Cardiac muscle cell (in vitro differentiated cells and primary cell): ENCODE data around the gene RAD23B. TPM values are rescaled to one million over a fixed set of nuclear protein-coding genes. Genes with fewer than 3 reads are reported as not detected.

Experiments
- DNase-seq, 2 donors: peaks; one replicate each; pipeline versions ENCODE4 v3.0.0 to v3.0.0-alpha.2; 2010 to 2017; ENCODE audit warnings: low read depth in 1 of 2, low spot score in 1 of 2
- H3K27ac ChIP-seq: fragments of 200-600 bp; sonication (generic); 2 replicates; pipeline ENCODE4 v1.5.1; 2016
- H3K27me3 ChIP-seq: fragments of 200-600 bp; sonication (generic); 2 replicates; pipeline ENCODE4 v1.6.0; 2016; ENCODE audit warnings: control low read depth
- H3K36me3 ChIP-seq: fragments of 200-600 bp; sonication (generic); 2 replicates; pipeline ENCODE4 v1.5.1; 2016; ENCODE audit warnings: control low read depth
- H3K4me1 ChIP-seq: fragments of 200-600 bp; sonication (generic); 2 replicates; pipeline ENCODE4 v1.8.1; 2017; ENCODE audit warnings: low read depth, mild to moderate bottlenecking, mixed run types
- H3K4me3 ChIP-seq: fragments of 200-600 bp; sonication (generic); 2 replicates; pipeline ENCODE4 v1.5.1; 2016; ENCODE audit warnings: mild to moderate bottlenecking
- H3K9me3 ChIP-seq: fragments of 200-600 bp; sonication (generic); 2 replicates; pipeline ENCODE4 v1.5.1; 2017; ENCODE audit warnings: low read depth, mild to moderate bottlenecking, control low read depth
- CTCF ChIP-seq: IDR thresholded peaks from 2 replicates; pipeline ENCODE4 v1.5.1; 2012; ENCODE audit warnings: low read depth, mild to moderate bottlenecking, low read length
- polyA plus RNA-seq: library from polyadenylated mRNA; unstranded; fragments of >200 nt; fragmentation: Nextera tagmentation; extraction: Ambion mirVana; gene quantifications from 2 replicates; pipeline ENCODE4 v1.2.1, GENCODE V29; 2016
- total RNA-seq: library from RNA; depleted of rRNA; stranded (reverse); fragments of >200 nt; gene quantifications from 2 replicates; pipeline ENCODE4 v1.2.3, GENCODE V29; 2016

Gene RAD23B
- total and polyA plus RNA-seq, 2 experiments from 2014 or later, result 11.7 to 88.5 TPM

GRCh38 chr9:107263289-107263688, 19.8 kb upstream of the RAD23B start:
- Histone ChIP-seq H3K9me3 (no peaks in the 10 kb centered on the region), H3K27me3 (no peaks in the 10 kb centered on the region), H3K27ac (no peak overlapping the region), H3K36me3 (no peaks in the 10 kb centered on the region), H3K4me1 (no peaks in the 10 kb centered on the region), H3K4me3 (no peak overlapping the region)
- TF ChIP-seq CTCF, result no peak
- DNase-seq, result no peak

GRCh38 chr9:107266624-107267368, 16.3 kb upstream of the RAD23B start:
- H3K4me1 ChIP-seq, result no peaks in the 10 kb centered on the region
- no peak overlapping the region for H3K4me3 ChIP-seq
- no peaks in the 10 kb centered on the region for H3K9me3 ChIP-seq
- DNase-seq, result no peak
- H3K27me3 ChIP-seq, result no peaks in the 10 kb centered on the region
- TF ChIP-seq CTCF, result no peak
- H3K27ac ChIP-seq, result no peak overlapping the region
- no peaks in the 10 kb centered on the region for H3K36me3 ChIP-seq

- no peak for DNase-seq
- H3K36me3 ChIP-seq, result no peaks in the 10 kb centered on the region
- H3K9me3 ChIP-seq, result no peaks in the 10 kb centered on the region
- no peaks in the 10 kb centered on the region for H3K27me3 ChIP-seq
- no peak for TF ChIP-seq CTCF
- H3K27ac ChIP-seq, result no peak overlapping the region
- no peak overlapping the region for H3K4me3 ChIP-seq
- H3K4me1 ChIP-seq, result no peaks in the 10 kb centered on the region
Measured at GRCh38 chr9:107268560-107268959, 14.5 kb upstream of the RAD23B start.

- no peak for TF ChIP-seq CTCF
- DNase-seq, result no peak
- H3K36me3 ChIP-seq, result no peaks in the 10 kb centered on the region
- no peaks in the 10 kb centered on the region for H3K4me1 ChIP-seq
- no peak overlapping the region for H3K4me3 ChIP-seq
- no peaks in the 10 kb centered on the region for H3K27me3 ChIP-seq
- no peaks in the 10 kb centered on the region for H3K9me3 ChIP-seq
- no peak overlapping the region for H3K27ac ChIP-seq
Measured at GRCh38 chr9:107269254-107269653, 13.8 kb upstream of the RAD23B start.

GRCh38 chr9:107269681-107270080, 13.4 kb upstream of the RAD23B start:
- Histone ChIP-seq H3K27ac (no peak overlapping the region), H3K4me3 (no peak overlapping the region), H3K27me3 (no peaks in the 10 kb centered on the region), H3K9me3 (no peaks in the 10 kb centered on the region), H3K36me3 (no peaks in the 10 kb centered on the region), H3K4me1 (no peaks in the 10 kb centered on the region)
- peak in 1 of 2 donors; percentile 73 for DNase-seq
- no peak for TF ChIP-seq CTCF
